ENCODE results near the gene TTC33.

DNA sequence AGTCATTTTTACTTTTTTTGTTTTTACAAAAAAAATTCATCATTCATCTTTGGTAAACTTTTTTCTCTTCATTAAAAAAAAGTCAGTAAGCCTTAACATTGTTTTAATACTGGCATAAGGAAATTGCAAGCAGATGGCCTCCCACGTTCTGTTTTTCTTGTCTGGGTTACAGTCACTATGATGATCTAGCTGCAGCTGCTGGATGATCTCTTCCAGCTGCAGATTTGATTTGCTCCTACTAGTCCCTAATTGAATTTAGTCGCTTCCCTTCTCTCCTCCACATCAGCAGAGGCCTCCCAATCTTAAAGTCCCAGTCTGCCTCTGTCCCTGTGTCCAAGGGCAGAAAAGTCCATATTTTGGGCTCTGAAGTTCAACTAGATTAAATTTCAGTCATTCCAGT is 182.8 kb downstream of the TTC33 start:
- TF ChIP-seq, protein P1, sequence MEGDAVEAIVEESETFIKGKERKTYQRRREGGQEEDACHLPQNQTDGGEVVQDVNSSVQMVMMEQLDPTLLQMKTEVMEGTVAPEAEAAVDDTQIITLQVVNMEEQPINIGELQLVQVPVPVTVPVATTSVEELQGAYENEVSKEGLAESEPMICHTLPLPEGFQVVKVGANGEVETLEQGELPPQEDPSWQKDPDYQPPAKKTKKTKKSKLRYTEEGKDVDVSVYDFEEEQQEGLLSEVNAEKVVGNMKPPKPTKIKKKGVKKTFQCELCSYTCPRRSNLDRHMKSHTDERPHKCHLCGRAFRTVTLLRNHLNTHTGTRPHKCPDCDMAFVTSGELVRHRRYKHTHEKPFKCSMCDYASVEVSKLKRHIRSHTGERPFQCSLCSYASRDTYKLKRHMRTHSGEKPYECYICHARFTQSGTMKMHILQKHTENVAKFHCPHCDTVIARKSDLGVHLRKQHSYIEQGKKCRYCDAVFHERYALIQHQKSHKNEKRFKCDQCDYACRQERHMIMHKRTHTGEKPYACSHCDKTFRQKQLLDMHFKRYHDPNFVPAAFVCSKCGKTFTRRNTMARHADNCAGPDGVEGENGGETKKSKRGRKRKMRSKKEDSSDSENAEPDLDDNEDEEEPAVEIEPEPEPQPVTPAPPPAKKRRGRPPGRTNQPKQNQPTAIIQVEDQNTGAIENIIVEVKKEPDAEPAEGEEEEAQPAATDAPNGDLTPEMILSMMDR (conservative IDR thresholded peaks at IDR 0.05; ENCODE audit: low read depth, low read length): no peak
- TF ChIP-seq BHLHE40 (IDR thresholded peaks at IDR 0.05; ENCODE audit: low read depth, low read length): no peak
- no peak for TF ChIP-seq POLR2A (IDR thresholded peaks at IDR 0.05; ENCODE audit: low read depth, low read length)
- no peak for TF ChIP-seq RFX5 (IDR thresholded peaks at IDR 0.05; ENCODE audit: low read depth, low read length)
- TF ChIP-seq CEBPB (IDR thresholded peaks at IDR 0.05; ENCODE audit: low read depth, low read length): no peak
- no peak for TF ChIP-seq MAFK (IDR thresholded peaks at IDR 0.05; ENCODE audit: low read depth, low read length)
- TF ChIP-seq SMC3 (IDR thresholded peaks at IDR 0.05; ENCODE audit: low read depth, low read length): no peak
- no peak for TF ChIP-seq USF2 (IDR thresholded peaks at IDR 0.05; ENCODE audit: low read depth, low read length)
- TF ChIP-seq MXI1 (IDR thresholded peaks at IDR 0.05; ENCODE audit: borderline replicate concordance, low read depth, low read length): no peak

Measured in IMR-90 (cell line).